HG03103 (cell line): ENCODE results near the gene GTPBP1.

ENCODE experiments used
- ATAC-seq: cut with Tn5 transposase; IDR thresholded peaks from one replicate; pipeline ENCODE4 v1.9.1; 2021; ENCODE audit warnings: low read depth; ENCODE audit not compliant: unreplicated experiment

The GTPBP1 gene

GRCh38 chr22:38739300-38740055 is 33.7 kb downstream of the GTPBP1 start:
- ATAC-seq: no peak

GRCh38 chr22:38740116-38740723 is 34.5 kb downstream of the GTPBP1 start:
- ATAC-seq: no peak

GRCh38 chr22:38740754-38741153 is 35.0 kb downstream of the GTPBP1 start:
- no peak for ATAC-seq

GRCh38 chr22:38741166-38741565 is 35.4 kb downstream of the GTPBP1 start:
- ATAC-seq: no peak

GRCh38 chr22:38741576-38741975 is 35.8 kb downstream of the GTPBP1 start:
- no peak for ATAC-seq

- ATAC-seq: no peak
These were observed 36.6 kb downstream of the GTPBP1 start for GRCh38 chr22:38742176-38742942.

- no peak for ATAC-seq
These were observed 39.2 kb downstream of the GTPBP1 start for GRCh38 chr22:38744981-38745380.

- ATAC-seq: no peak
These were observed 40.1 kb downstream of the GTPBP1 start for GRCh38 chr22:38745676-38746460.

- ATAC-seq: no peak
These were observed 42.9 kb downstream of the GTPBP1 start for GRCh38 chr22:38748487-38749136.

- ATAC-seq: no peak
These were observed 44.4 kb downstream of the GTPBP1 start for GRCh38 chr22:38750104-38750503.

- no peak for ATAC-seq
These were observed 44.9 kb downstream of the GTPBP1 start for GRCh38 chr22:38750638-38751037.

GRCh38 chr22:38751066-38751421 is 45.3 kb downstream of the GTPBP1 start:
- no peak for ATAC-seq

- ATAC-seq: no peak
These were observed 45.9 kb downstream of the GTPBP1 start for GRCh38 chr22:38751422-38752346.

GRCh38 chr22:38753948-38754750 is 48.4 kb downstream of the GTPBP1 start:
- no peak for ATAC-seq

- ATAC-seq: no peak
These were observed 49.0 kb downstream of the GTPBP1 start for GRCh38 chr22:38754751-38755154.

- peak; percentile 23 for ATAC-seq
These were observed 49.6 kb downstream of the GTPBP1 start for GRCh38 chr22:38755155-38755910.

GRCh38 chr22:38755911-38756532 is 50.3 kb downstream of the GTPBP1 start, which contains the start of gene SUN2:
TSS of gene SUN2 (minus strand) at chr22:38755998. CDS start at chr22:38752628, 3,370 bp downstream.
- peak; percentile 61 for ATAC-seq
